DND-41 (cell line): ENCODE data around the gene PLXNA4.

ENCODE experiments used
- CTCF ChIP-seq: IDR thresholded peaks from 2 replicates; pipeline ENCODE4 v1.5.1; 2012; ENCODE audit warnings: borderline replicate concordance, low read length, moderate library complexity, mild to moderate bottlenecking; ENCODE audit not compliant: poor library complexity, severe bottlenecking; ENCODE audit errors: extremely low read depth
- EZH2 ChIP-seq: IDR thresholded peaks from 3 replicates; pipeline ENCODE4 v1.6.1; 2012; ENCODE audit warnings: borderline replicate concordance, low read depth, mild to moderate bottlenecking, moderate library complexity, low read length, inconsistent platforms; ENCODE audit not compliant: severe bottlenecking

DNA sequence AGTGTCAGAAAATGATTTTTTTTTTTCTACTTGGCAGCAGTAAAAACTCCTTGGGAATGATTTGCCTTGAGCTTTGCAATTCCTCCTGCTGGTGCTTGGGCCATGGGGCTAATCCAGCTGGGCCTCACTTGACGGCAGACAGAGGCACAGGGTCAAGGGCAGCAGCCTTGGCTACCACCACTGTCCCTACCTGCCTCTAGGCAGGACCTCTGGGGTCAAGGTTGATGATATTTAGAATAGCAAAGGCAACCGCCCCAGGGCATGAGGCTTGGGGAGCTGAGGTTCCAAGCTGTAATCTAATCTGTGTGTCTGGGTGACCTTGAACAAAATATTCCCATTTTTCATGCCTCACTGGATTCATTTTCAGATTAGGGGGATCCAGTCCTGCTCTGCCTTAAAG lies 327.4 kb downstream of the PLXNA4 start:
- TF ChIP-seq CTCF, result no peak
- no peak for TF ChIP-seq EZH2
